HepG2 (cell line): Measurements from ENCODE around the gene MTSS2. TPM values are rescaled to one million over a fixed set of nuclear protein-coding genes. Genes with fewer than 3 reads are reported as not detected.

Source experiments
- CBX2 ChIP-seq, 2 experiments: fragments of 200-600 bp in 1 of 2; sonication (generic); formaldehyde crosslinking in 1 of 2; IDR thresholded peaks; 2 replicates each; pipeline versions ENCODE4 v1.7.0 to v1.8.1; 2018 to 2022; ENCODE audit warnings: low read depth in 2 of 2, low read length in 1 of 2, mild to moderate bottlenecking in 1 of 2, missing genetic modification reagents in 1 of 2
- CHD4 ChIP-seq: fragments of 200-600 bp; sonication (generic); IDR thresholded peaks from 2 replicates; pipeline ENCODE4 v1.7.0; 2017; ENCODE audit warnings: mild to moderate bottlenecking, low read length, borderline replicate concordance
- KLF13 ChIP-seq: sonication (generic); formaldehyde crosslinking; IDR thresholded peaks from 2 replicates; pipeline ENCODE4 v1.4.0; 2020; ENCODE audit warnings: mild to moderate bottlenecking, missing genetic modification reagents
- NR2F6 ChIP-seq, 2 experiments: IDR thresholded peaks; 2 replicates each; pipeline ENCODE4 v1.6.1; 2016; ENCODE audit warnings: antibody characterized with exemption in 1 of 2, mild to moderate bottlenecking in 1 of 2
- PAWR ChIP-seq: sonication (generic); formaldehyde crosslinking; IDR thresholded peaks from 2 replicates; pipeline ENCODE4 v1.4.0; 2020; ENCODE audit warnings: missing genetic modification reagents, mild to moderate bottlenecking, borderline replicate concordance
- POLR2G ChIP-seq: fragments of 200-400 bp; formaldehyde crosslinking; IDR thresholded peaks from 2 replicates; pipeline ENCODE4 v1.6.1; 2018; ENCODE audit warnings: mild to moderate bottlenecking, low read depth, low read length, moderate library complexity
- TCF7L2 ChIP-seq: IDR thresholded peaks from 2 replicates; pipeline ENCODE4 v1.6.1; 2011; ENCODE audit warnings: mild to moderate bottlenecking, low read depth, low read length, moderate library complexity
- ZNF335 ChIP-seq: sonication (generic); formaldehyde crosslinking; IDR thresholded peaks from 2 replicates; pipeline ENCODE4 v1.4.0; 2020; ENCODE audit warnings: missing genetic modification reagents
- ZNF343 ChIP-seq: sonication (generic); formaldehyde crosslinking; IDR thresholded peaks from 2 replicates; pipeline ENCODE4 v1.4.0; 2020; ENCODE audit warnings: mild to moderate bottlenecking, missing genetic modification reagents
- ZNF567 ChIP-seq: sonication (generic); formaldehyde crosslinking; IDR thresholded peaks from 2 replicates; pipeline ENCODE4 v1.8.1; 2023; ENCODE audit warnings: mild to moderate bottlenecking, missing genetic modification reagents, borderline replicate concordance
- ZNF747 ChIP-seq: sonication (generic); formaldehyde crosslinking; IDR thresholded peaks from 2 replicates; pipeline ENCODE4 v1.8.1; 2023; ENCODE audit warnings: missing genetic modification reagents, mild to moderate bottlenecking, borderline replicate concordance
- ZNF749 ChIP-seq: sonication (generic); formaldehyde crosslinking; IDR thresholded peaks from 2 replicates; pipeline ENCODE4 v1.8.0; 2022; ENCODE audit warnings: mild to moderate bottlenecking, missing genetic modification reagents, moderate library complexity, borderline replicate concordance
- polyA plus RNA-seq, 8 experiments: library from polyadenylated mRNA; depleted of rRNA in 3 of 8; stranded (reverse) in 7 of 8; unstranded in 1 of 8; fragments of >200 nt; fragmentation: Illumina TruSeq in 4 of 8; extraction: Trizol in 4 of 8; gene quantifications; 2 replicates each; pipeline versions ENCODE4 v1.2.1 to v1.2.3, GENCODE V29; 2011 to 2016; ENCODE audit warnings: low read depth in 4 of 8, missing spikeins in 1 of 8, mixed read lengths in 1 of 8; ENCODE audit not compliant: insufficient read depth in 1 of 8
- total RNA-seq, 5 experiments: library from RNA; depleted of rRNA; stranded (reverse); fragments of >200 nt; fragmentation: Illumina TruSeq; extraction: Trizol; gene quantifications; 2 replicates each; pipeline ENCODE4 v1.2.3, GENCODE V29; 2016; ENCODE audit warnings: low read depth in 1 of 5
- TF ChIP-seq, protein P1 (sequence below): sonication (generic); formaldehyde crosslinking; IDR thresholded peaks from 2 replicates; pipeline ENCODE4 v1.4.0; 2020; ENCODE audit warnings: missing genetic modification reagents, mild to moderate bottlenecking, borderline replicate concordance
- TF ChIP-seq, protein P2 (sequence below): sonication (generic); formaldehyde crosslinking; IDR thresholded peaks from 2 replicates; pipeline ENCODE4 v1.9.0; 2021; ENCODE audit warnings: mild to moderate bottlenecking, missing genetic modification reagents
- TF ChIP-seq, protein P3 (sequence below): IDR thresholded peaks from 2 replicates; pipeline ENCODE4 v1.6.1; 2016; ENCODE audit warnings: missing compliant biosample characterization, missing genetic modification reagents, borderline replicate concordance
- TF ChIP-seq, protein P4 (sequence below): IDR thresholded peaks from 2 replicates; pipeline ENCODE4 v1.6.1; 2016; ENCODE audit warnings: low read depth, control low read depth

Gene MTSS2
- total and polyA plus RNA-seq, 2 of the 13 experiments (the other 11 are each of a cell fraction or from before 2014, with no cell fraction given) = 132 to 242 TPM

DNA sequence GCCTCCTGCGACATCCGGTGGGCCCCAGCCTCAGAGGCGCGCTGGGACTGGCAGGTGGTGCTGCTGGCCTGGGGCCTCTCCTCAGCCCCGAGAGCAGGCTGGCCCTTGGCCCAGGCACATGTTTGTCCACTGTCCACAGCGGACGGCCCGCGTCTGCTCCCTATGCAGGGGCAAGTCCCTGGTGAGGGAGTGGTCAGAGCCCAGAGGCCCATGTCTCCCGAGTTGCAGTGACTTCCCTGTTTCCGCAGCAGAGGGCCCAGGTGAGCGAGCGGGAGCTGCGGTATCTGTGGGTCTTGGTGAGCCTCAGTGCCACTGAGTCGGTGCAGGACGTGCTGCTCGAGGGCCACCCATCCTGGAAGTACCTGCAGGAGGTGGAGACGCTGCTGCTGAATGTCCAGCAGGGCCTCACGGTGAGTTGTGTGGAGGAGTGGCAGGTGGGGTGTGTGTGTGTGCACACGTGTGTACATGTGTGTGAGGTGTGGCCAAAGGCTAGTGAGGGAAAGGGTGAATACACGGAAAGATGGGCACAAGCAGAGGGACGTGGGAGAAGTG lies 29.1 kb downstream of the MTSS2 start (continued):
- TF ChIP-seq PAWR (no peak), POLR2G (peak; percentile 61), ZNF567 (CRISPR knock-in tag) (peak; percentile 98), ZNF749 (CRISPR knock-in tag) (peak; percentile 59; the same call in 1 of the 2 replicates), ZNF335 (CRISPR knock-in tag) (peak; percentile 48; the same call in 1 of the 2 replicates), ZNF343 (CRISPR knock-in tag) (no peak), NR2F6 (IDR thresholded peaks at IDR 0.05) (no peak), NR2F6 (CRISPR knock-in tag; IDR thresholded peaks at IDR 0.05) (peak; percentile 45; the same call in 1 of the 2 replicates), CBX2 (IDR thresholded peaks at IDR 0.05; ENCODE audit: low read depth, low read length) (no peak), CBX2 (CRISPR knock-in tag; IDR thresholded peaks at IDR 0.05; ENCODE audit: low read depth) (peak; percentile 93; the same call in 1 of the 2 replicates), CHD4 (no peak), TCF7L2 (no peak), ZNF747 (no peak), KLF13 (CRISPR knock-in tag) (peak; percentile 95; the same call in 1 of the 2 replicates)
- TF ChIP-seq, protein P1, sequence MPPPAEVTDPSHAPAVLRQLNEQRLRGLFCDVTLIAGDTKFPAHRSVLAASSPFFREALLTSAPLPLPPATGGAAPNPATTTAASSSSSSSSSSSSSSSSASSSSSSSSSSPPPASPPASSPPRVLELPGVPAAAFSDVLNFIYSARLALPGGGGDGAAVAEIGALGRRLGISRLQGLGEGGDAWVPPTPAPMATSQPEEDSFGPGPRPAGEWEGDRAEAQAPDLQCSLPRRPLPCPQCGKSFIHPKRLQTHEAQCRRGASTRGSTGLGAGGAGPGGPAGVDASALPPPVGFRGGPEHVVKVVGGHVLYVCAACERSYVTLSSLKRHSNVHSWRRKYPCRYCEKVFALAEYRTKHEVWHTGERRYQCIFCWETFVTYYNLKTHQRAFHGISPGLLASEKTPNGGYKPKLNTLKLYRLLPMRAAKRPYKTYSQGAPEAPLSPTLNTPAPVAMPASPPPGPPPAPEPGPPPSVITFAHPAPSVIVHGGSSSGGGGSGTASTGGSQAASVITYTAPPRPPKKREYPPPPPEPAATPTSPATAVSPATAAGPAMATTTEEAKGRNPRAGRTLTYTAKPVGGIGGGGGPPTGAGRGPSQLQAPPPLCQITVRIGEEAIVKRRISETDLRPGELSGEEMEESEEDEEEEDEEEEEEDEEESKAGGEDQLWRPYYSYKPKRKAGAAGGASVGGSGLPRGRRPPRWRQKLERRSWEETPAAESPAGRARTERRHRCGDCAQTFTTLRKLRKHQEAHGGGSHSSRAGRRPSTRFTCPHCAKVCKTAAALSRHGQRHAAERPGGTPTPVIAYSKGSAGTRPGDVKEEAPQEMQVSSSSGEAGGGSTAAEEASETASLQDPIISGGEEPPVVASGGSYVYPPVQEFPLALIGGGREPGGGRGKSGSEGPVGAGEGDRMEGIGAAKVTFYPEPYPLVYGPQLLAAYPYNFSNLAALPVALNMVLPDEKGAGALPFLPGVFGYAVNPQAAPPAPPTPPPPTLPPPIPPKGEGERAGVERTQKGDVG = peak; percentile 72; the same call in 1 of the 2 replicates
- TF ChIP-seq, protein P2, sequence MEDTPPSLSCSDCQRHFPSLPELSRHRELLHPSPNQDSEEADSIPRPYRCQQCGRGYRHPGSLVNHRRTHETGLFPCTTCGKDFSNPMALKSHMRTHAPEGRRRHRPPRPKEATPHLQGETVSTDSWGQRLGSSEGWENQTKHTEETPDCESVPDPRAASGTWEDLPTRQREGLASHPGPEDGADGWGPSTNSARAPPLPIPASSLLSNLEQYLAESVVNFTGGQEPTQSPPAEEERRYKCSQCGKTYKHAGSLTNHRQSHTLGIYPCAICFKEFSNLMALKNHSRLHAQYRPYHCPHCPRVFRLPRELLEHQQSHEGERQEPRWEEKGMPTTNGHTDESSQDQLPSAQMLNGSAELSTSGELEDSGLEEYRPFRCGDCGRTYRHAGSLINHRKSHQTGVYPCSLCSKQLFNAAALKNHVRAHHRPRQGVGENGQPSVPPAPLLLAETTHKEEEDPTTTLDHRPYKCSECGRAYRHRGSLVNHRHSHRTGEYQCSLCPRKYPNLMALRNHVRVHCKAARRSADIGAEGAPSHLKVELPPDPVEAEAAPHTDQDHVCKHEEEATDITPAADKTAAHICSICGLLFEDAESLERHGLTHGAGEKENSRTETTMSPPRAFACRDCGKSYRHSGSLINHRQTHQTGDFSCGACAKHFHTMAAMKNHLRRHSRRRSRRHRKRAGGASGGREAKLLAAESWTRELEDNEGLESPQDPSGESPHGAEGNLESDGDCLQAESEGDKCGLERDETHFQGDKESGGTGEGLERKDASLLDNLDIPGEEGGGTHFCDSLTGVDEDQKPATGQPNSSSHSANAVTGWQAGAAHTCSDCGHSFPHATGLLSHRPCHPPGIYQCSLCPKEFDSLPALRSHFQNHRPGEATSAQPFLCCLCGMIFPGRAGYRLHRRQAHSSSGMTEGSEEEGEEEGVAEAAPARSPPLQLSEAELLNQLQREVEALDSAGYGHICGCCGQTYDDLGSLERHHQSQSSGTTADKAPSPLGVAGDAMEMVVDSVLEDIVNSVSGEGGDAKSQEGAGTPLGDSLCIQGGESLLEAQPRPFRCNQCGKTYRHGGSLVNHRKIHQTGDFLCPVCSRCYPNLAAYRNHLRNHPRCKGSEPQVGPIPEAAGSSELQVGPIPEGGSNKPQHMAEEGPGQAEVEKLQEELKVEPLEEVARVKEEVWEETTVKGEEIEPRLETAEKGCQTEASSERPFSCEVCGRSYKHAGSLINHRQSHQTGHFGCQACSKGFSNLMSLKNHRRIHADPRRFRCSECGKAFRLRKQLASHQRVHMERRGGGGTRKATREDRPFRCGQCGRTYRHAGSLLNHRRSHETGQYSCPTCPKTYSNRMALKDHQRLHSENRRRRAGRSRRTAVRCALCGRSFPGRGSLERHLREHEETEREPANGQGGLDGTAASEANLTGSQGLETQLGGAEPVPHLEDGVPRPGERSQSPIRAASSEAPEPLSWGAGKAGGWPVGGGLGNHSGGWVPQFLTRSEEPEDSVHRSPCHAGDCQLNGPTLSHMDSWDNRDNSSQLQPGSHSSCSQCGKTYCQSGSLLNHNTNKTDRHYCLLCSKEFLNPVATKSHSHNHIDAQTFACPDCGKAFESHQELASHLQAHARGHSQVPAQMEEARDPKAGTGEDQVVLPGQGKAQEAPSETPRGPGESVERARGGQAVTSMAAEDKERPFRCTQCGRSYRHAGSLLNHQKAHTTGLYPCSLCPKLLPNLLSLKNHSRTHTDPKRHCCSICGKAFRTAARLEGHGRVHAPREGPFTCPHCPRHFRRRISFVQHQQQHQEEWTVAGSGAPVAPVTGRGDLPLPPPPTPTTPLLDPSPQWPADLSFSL = peak; percentile 69
- TF ChIP-seq, protein P3, sequence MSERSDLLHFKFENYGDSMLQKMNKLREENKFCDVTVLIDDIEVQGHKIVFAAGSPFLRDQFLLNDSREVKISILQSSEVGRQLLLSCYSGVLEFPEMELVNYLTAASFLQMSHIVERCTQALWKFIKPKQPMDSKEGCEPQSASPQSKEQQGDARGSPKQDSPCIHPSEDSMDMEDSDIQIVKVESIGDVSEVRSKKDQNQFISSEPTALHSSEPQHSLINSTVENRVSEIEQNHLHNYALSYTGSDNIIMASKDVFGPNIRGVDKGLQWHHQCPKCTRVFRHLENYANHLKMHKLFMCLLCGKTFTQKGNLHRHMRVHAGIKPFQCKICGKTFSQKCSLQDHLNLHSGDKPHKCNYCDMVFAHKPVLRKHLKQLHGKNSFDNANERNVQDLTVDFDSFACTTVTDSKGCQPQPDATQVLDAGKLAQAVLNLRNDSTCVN (CRISPR knock-in tag) = peak; percentile 11; the same call in 1 of the 2 replicates
- TF ChIP-seq, protein P4, sequence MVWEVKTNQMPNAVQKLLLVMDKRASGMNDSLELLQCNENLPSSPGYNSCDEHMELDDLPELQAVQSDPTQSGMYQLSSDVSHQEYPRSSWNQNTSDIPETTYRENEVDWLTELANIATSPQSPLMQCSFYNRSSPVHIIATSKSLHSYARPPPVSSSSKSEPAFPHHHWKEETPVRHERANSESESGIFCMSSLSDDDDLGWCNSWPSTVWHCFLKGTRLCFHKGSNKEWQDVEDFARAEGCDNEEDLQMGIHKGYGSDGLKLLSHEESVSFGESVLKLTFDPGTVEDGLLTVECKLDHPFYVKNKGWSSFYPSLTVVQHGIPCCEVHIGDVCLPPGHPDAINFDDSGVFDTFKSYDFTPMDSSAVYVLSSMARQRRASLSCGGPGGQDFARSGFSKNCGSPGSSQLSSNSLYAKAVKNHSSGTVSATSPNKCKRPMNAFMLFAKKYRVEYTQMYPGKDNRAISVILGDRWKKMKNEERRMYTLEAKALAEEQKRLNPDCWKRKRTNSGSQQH (CRISPR knock-in tag) = no peak
